Neural cell (in vitro differentiated cells): Measurements from ENCODE around the gene SLC4A1. TPM values are rescaled to one million over a fixed set of nuclear protein-coding genes. Genes with fewer than 3 reads are reported as not detected.

Experiments used
- H2AFZ ChIP-seq: fragments of 200-600, 300-800 bp; sonication (generic), shearing (Covaris generic); 2 replicates; pipeline ENCODE4 v1.6.0; 2014; ENCODE audit warnings: low read depth, mild to moderate bottlenecking, antibody characterized with exemption, low read length, moderate library complexity
- H3F3A ChIP-seq: fragments of 200-600 bp; shearing (Covaris generic); 2 replicates; pipeline ENCODE4 v1.6.1; 2016; ENCODE audit warnings: mild to moderate bottlenecking, moderate library complexity, mixed read lengths, antibody characterized with exemption, low read length; ENCODE audit not compliant: insufficient read depth, poor library complexity, severe bottlenecking
- H3K27ac ChIP-seq: fragments of 200-600, 300-800 bp; sonication (generic), shearing (Covaris generic); 2 replicates; pipeline ENCODE4 v1.5.1; 2014; ENCODE audit warnings: mild to moderate bottlenecking, low read length, moderate library complexity
- H3K27me3 ChIP-seq: fragments of 300-800, 200-600 bp; sonication (generic), shearing (Covaris generic); 2 replicates; pipeline ENCODE4 v1.6.0; 2014; ENCODE audit warnings: mild to moderate bottlenecking, low read depth, low read length, moderate library complexity; ENCODE audit not compliant: insufficient read depth
- H3K36me3 ChIP-seq: fragments of 300-800, 200-600 bp; sonication (generic), shearing (Covaris generic); 2 replicates; pipeline ENCODE4 v1.5.1; 2014; ENCODE audit warnings: mild to moderate bottlenecking, antibody characterized with exemption, low read length, moderate library complexity; ENCODE audit not compliant: insufficient read depth
- H3K4me2 ChIP-seq: fragments of 300-800, 200-600 bp; sonication (generic), shearing (Covaris generic); 2 replicates; pipeline ENCODE4 v1.6.0; 2014; ENCODE audit warnings: mild to moderate bottlenecking, low read length
- H3K4me3 ChIP-seq: fragments of 300-800, 200-600 bp; sonication (generic), shearing (Covaris generic); 2 replicates; pipeline ENCODE4 v1.5.1; 2014; ENCODE audit warnings: mild to moderate bottlenecking, low read length, moderate library complexity
- H3K79me2 ChIP-seq: fragments of 200-600 bp; shearing (Covaris generic); replicated peaks from 2 replicates; pipeline ENCODE4 v1.6.0; 2014; ENCODE audit warnings: mild to moderate bottlenecking, low read length, moderate library complexity; ENCODE audit not compliant: insufficient read depth
- H3K9ac ChIP-seq: fragments of 300-800, 200-600 bp; sonication (generic), shearing (Covaris generic); 2 replicates; pipeline ENCODE4 v1.6.1; 2016; ENCODE audit warnings: mild to moderate bottlenecking, low read length, mixed read lengths
- H3K9me2 ChIP-seq: fragments of 200-600 bp; shearing (Covaris generic); 2 replicates; pipeline ENCODE4 v1.6.1; 2016; ENCODE audit warnings: mild to moderate bottlenecking, low read length, mixed read lengths; ENCODE audit not compliant: insufficient read depth
- H3K9me3 ChIP-seq: fragments of 200-600, 300-800 bp; sonication (generic), shearing (Covaris generic); 2 replicates; pipeline ENCODE4 v1.6.1; 2016; ENCODE audit warnings: mild to moderate bottlenecking, mixed run types, low read length, moderate library complexity, mixed read lengths
- H4K20me1 ChIP-seq: fragments of 200-600 bp; shearing (Covaris generic); 2 replicates; pipeline ENCODE4 v1.6.1; 2016; ENCODE audit warnings: mild to moderate bottlenecking, mixed run types; ENCODE audit not compliant: insufficient read depth
- CTCF ChIP-seq: fragments of 450-650 bp; IDR thresholded peaks from 2 replicates; pipeline ENCODE4 v1.5.1; 2014; ENCODE audit warnings: antibody characterized with exemption, mild to moderate bottlenecking, moderate library complexity; ENCODE audit not compliant: poor library complexity, severe bottlenecking
- EP300 ChIP-seq: fragments of 450-650 bp; conservative IDR thresholded peaks from 2 replicates; pipeline ENCODE4 v1.6.1; 2014; ENCODE audit warnings: antibody characterized with exemption, mild to moderate bottlenecking, moderate library complexity; ENCODE audit not compliant: poor library complexity, severe bottlenecking
- EZH2 ChIP-seq: fragments of 200-600, 300-800 bp; shearing (Covaris generic), sonication (generic); IDR thresholded peaks from 2 replicates; pipeline ENCODE4 v1.6.1; 2014; ENCODE audit warnings: antibody characterized with exemption, low read length, borderline replicate concordance, mild to moderate bottlenecking; ENCODE audit not compliant: insufficient read depth, poor library complexity, severe bottlenecking
- MXI1 ChIP-seq: fragments of 450-650 bp; conservative IDR thresholded peaks from 2 replicates; pipeline ENCODE4 v1.6.1; 2014; ENCODE audit warnings: antibody characterized with exemption, mild to moderate bottlenecking; ENCODE audit not compliant: poor library complexity, severe bottlenecking
- POLR2AphosphoS5 ChIP-seq: IDR thresholded peaks from 2 replicates; pipeline ENCODE4 v1.6.1; 2012
- RAD21 ChIP-seq: fragments of 450-650 bp; conservative IDR thresholded peaks from 2 replicates; pipeline ENCODE4 v1.6.1; 2014; ENCODE audit warnings: antibody characterized with exemption, mild to moderate bottlenecking, moderate library complexity
- REST ChIP-seq: IDR thresholded peaks from 2 replicates; pipeline ENCODE4 v1.6.1; 2012; ENCODE audit warnings: borderline replicate concordance
- SMC3 ChIP-seq: fragments of 450-650 bp; conservative IDR thresholded peaks from 2 replicates; pipeline ENCODE4 v1.6.1; 2014; ENCODE audit warnings: antibody characterized with exemption, mild to moderate bottlenecking, moderate library complexity; ENCODE audit not compliant: poor library complexity
- TAF1 ChIP-seq: IDR thresholded peaks from 2 replicates; pipeline ENCODE4 v1.6.1; 2012; ENCODE audit warnings: low read depth
- polyA plus RNA-seq: library from polyadenylated mRNA; depleted of rRNA; stranded (reverse); fragments of >200 nt; gene quantifications from 2 replicates; pipeline ENCODE4 v1.2.3, GENCODE V29; 2014

The SLC4A1 gene
- polyA plus RNA-seq, 1 donor from 2014 or later, result 0.05 TPM

- Histone ChIP-seq H3K9ac (no peak overlapping the region), H4K20me1 (no peaks in the 10 kb centered on the region)
Observed at GRCh38 chr17:44233582-44233981, 34.4 kb downstream of the SLC4A1 start.

GRCh38 chr17:44232061-44232460 is 35.9 kb downstream of the SLC4A1 start:
- Histone ChIP-seq H2AFZ (no peak overlapping the region), H3K27ac (no peak overlapping the region), H4K20me1 (no peaks in the 10 kb centered on the region), H3K9me2 (no peaks in the 10 kb centered on the region), H3K9me3 (no peaks in the 10 kb centered on the region), H3F3A (no peaks in the 10 kb centered on the region), H3K9ac (no peak overlapping the region), H3K4me3 (no peak overlapping the region), H3K27me3 (no peaks in the 10 kb centered on the region), H3K4me2 (no peak overlapping the region), H3K36me3 (no peaks in the 10 kb centered on the region), H3K79me2 (no peaks in the 10 kb centered on the region)
- TF ChIP-seq TAF1, result no peak
- TF ChIP-seq EP300, result no peak
- TF ChIP-seq EZH2, result no peak
- TF ChIP-seq SMC3, result no peak
- no peak for TF ChIP-seq RAD21
- TF ChIP-seq MXI1, result no peak

More at GRCh38 chr17:44233582-44233981, 34.4 kb downstream of the SLC4A1 start:
- Histone ChIP-seq H2AFZ (no peak overlapping the region), H3K9me3 (no peaks in the 10 kb centered on the region), H3K36me3 (no peaks in the 10 kb centered on the region), H3K4me2 (no peak overlapping the region), H3F3A (no peaks in the 10 kb centered on the region), H3K9me2 (no peaks in the 10 kb centered on the region), H3K79me2 (no peaks in the 10 kb centered on the region), H3K27ac (no peak overlapping the region), H3K4me3 (no peak overlapping the region), H3K27me3 (no peaks in the 10 kb centered on the region)
- no peak for TF ChIP-seq POLR2AphosphoS5
- TF ChIP-seq EP300, result no peak
- no peak for TF ChIP-seq MXI1
- TF ChIP-seq RAD21, result no peak
- TF ChIP-seq EZH2, result no peak
- no peak for TF ChIP-seq SMC3
- TF ChIP-seq REST, result no peak
- TF ChIP-seq TAF1, result no peak

DNA sequence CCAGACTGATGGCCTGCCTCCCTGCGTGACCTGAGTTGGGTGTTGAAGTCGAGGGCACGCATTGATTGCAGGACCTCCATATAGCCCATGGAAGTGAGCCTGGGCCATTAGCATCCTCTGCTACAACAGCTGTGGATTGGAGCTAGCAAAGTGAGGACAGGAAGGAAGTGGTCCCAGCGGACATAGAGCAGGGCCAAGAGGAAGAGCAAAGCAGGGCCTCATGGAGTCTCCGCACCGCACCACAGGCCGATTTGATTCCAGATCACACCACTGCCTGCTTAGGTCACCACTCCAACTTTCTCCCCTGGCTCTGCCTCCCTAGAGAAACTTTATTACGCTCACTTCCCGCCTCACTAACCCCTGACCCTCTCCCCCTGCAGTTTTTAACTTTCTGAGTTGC is 37.8 kb downstream of the SLC4A1 start:
- H3K36me3 ChIP-seq, result no peaks in the 10 kb centered on the region
- no peak overlapping the region for H3K4me2 ChIP-seq
- H3K4me3 ChIP-seq, result no peak overlapping the region
- no peaks in the 10 kb centered on the region for H3F3A ChIP-seq
- no peaks in the 10 kb centered on the region for H3K9me2 ChIP-seq
- no peaks in the 10 kb centered on the region for H3K27me3 ChIP-seq
- TF ChIP-seq EP300 (no peak), REST (no peak), SMC3 (no peak), POLR2AphosphoS5 (no peak), MXI1 (no peak), CTCF (no peak), RAD21 (no peak)
- H4K20me1 ChIP-seq, result no peaks in the 10 kb centered on the region
- H2AFZ ChIP-seq, result no peak overlapping the region
- H3K27ac ChIP-seq, result no peak overlapping the region
- H3K9ac ChIP-seq, result no peak overlapping the region
- H3K9me3 ChIP-seq, result no peaks in the 10 kb centered on the region
- H3K79me2 ChIP-seq, result no peaks in the 10 kb centered on the region
